Urothelium cell line (cell line): Measurements from ENCODE around the gene PPFIA2.

ENCODE experiments used
- DNase-seq: peaks from one replicate; pipeline ENCODE4 v3.0.0; 2011; ENCODE audit warnings: low spot score, mixed read lengths
- FAIRE-seq: peaks from 2 replicates; lab custom pipeline; 2011; peaks lifted over from hg19 to GRCh38; lab: Jason Lieb, UNC

Gene PPFIA2

GRCh38 chr12:81570234-81570633, 188.9 kb downstream of the PPFIA2 start:
- no peak for DNase-seq
- no peak for FAIRE-seq

GRCh38 chr12:81564237-81564636, 194.9 kb downstream of the PPFIA2 start:
- no peak for DNase-seq
- no peak for FAIRE-seq

DNA sequence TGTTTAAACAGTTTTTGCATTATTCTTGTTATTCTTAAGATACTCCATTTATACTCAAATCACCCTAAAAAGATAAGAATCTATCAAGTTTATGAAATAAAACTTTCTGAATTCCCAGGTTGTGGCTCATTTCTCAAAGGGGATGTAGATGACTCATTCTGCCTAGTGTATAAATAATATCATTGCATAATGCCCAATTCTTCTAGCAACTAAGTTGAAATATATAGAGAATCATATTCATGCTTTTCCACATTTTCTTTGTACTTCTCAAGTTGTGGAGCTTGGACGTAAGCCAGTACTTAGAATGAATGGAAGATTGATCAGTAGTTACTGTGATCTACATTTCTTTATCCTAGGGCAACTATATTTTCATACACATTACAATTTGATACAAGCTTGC, 201.1 kb downstream of the PPFIA2 start:
- FAIRE-seq (no peak), DNase-seq (no peak)

GRCh38 chr12:81546811-81547210, 212.3 kb downstream of the PPFIA2 start:
- FAIRE-seq (no peak), DNase-seq (no peak)

DNA sequence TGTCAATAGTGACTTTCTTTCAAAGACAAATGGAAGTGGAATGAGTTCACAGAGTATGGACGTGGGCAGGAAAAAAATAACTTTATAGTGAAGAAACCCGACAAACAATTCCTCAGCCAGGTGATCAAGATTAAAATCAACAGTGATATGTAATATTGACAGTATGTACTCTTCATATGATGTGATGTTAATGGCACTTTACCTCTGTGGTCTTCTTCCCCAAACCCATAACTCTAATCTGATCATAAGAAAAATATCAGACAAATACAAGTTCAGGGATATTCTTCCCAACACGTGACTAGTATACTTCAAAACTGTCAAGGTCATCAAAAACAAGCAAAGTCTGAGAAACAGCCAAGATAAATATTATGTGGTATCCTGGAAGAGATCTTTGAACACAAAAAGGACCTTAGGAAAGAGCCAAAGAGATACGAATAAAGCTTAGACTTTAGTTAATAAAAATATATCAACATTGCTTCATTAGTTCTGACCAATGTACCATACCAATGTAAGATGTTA, 215.5 kb downstream of the PPFIA2 start:
- DNase-seq (no peak), FAIRE-seq (no peak)

- no peak for FAIRE-seq
- no peak for DNase-seq
Observed at GRCh38 chr12:81542065-81543010, 216.8 kb downstream of the PPFIA2 start.

DNA sequence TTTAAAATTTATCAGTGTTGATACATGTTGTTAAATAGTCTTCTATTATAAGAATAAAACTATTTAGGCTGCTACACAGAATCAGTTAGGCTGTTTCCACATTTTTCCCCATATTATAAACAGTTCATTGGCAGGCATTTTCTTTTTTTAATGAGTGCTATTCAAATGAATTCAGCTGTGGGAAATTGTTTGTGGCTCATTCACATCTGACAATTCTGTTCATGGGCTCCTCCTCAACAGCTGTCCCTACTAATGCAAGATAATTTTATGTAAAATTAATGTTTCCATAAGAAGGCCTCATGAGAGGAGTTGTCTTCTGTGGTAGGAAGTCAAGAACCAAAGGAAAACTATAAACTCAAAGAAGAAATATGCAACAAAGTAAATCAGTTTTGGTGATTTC, 218.0 kb downstream of the PPFIA2 start:
- DNase-seq (no peak), FAIRE-seq (no peak)

- FAIRE-seq, result no peak
- no peak for DNase-seq
Observed at GRCh38 chr12:81539279-81539678, 219.9 kb downstream of the PPFIA2 start.

DNA sequence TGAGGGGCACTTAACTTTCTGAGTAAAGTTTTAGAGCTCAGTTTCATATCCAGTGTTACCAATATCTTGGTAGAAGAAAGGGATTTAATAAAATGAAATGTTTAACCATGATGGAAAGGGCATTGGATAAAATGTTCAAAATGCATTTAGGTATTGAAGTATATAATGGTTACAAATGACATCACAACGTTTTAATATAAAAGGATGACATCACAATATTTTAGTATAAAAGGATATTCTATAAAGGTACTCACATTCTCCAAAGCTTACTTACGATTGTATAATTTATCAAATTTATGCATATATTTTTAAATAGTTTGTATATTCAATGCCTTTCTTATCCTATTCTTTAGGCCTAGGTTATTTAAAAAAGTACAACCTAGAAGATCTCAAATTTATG, 226.1 kb downstream of the PPFIA2 start:
- FAIRE-seq, result no peak
- no peak for DNase-seq

DNA sequence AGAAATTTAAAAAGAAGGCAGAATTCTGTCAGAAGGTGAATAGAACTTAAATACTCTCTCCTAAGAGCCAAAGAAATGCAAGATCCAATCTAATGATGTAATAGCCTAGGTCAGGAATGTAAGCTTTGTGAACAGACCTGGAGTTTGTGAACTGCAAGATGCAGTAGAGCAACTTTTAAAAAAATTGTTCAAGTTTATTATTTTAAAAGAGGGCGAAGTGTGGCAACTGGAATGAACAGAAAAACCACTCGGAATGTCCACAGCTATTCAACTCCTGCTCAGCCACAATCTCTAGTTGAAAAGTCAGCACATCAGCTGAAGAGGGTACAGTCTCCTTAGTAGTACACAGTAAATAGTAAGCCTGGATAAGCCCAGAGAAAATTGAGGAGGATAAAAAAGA, 228.8 kb downstream of the PPFIA2 start:
- DNase-seq (no peak), FAIRE-seq (no peak)

DNA sequence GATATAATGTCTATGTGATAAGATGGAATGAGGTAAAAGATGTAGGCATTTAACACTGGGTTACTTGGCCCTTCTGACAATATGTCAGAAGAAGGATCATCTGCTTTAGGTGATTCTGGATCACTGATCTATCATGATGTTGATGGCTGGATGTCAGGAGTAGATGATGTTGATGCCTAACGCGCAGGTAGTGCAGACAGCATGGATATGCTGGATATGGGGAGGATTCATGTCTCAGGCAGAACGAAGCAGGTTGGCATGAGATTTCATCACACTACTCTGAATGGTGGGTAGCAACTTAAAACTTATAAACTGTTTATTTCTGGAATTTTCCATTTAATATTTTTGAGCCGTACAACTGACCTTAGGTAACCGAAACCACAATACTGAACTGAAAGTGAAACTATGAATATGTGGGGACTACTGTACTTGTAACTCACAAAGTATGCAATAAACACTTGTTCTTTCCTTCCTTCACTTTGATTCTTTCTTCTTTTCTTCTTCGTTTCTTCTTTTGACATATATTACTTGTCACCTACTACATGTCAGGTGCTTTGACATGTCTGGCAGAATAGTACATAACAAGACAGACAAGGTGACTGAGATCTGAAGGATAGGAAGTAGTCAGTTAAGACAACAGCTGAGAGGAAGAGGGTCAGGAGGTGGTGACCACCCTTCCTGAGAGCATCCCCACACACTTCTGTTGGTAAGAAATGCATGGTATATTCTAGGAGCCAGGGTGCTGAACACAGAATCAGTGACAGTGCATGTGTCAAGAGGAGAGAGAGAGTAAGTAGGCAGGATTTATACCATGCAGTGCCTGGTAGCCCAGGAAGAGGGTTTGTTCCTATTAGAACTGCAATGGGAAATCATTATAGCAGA, 238.8 kb downstream of the PPFIA2 start:
- DNase-seq (no peak), FAIRE-seq (no peak)

- no peak for FAIRE-seq
Observed at GRCh38 chr12:81518638-81519037, 240.5 kb downstream of the PPFIA2 start.

DNA sequence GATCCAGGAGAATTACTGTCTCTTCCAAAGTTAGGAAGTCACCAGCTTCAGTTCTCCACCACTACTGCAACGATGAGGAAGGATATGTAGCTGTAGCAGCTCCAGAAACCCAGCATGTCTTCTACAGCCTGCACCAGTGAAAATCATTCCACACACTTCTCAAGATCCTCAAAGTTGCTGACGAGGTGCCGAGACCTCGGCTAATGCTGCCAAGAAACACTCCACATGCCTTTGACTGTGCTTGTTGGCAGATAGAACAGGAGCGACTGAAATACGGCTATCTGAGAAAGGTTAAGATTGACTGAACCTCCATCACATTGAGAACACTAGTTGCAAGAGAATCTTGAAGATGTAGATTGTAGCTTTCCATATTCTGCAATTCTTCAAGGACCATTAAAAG, 241.9 kb downstream of the PPFIA2 start:
- FAIRE-seq, result no peak

More at GRCh38 chr12:81518638-81519037, 240.5 kb downstream of the PPFIA2 start:
- no peak for DNase-seq

GRCh38 chr12:81502912-81503695, 256.0 kb downstream of the PPFIA2 start:
- DNase-seq, result peak; percentile 47

More for the DNA sequence above, 241.9 kb downstream of the PPFIA2 start:
- no peak for DNase-seq

GRCh38 chr12:81500788-81501187, 258.4 kb downstream of the PPFIA2 start:
- DNase-seq (no peak), FAIRE-seq (no peak)

More at GRCh38 chr12:81502912-81503695, 256.0 kb downstream of the PPFIA2 start:
- FAIRE-seq, result no peak

- DNase-seq, result no peak
- no peak for FAIRE-seq
Observed at GRCh38 chr12:81499809-81500208, 259.3 kb downstream of the PPFIA2 start.

- no peak for FAIRE-seq
- no peak for DNase-seq
Observed at GRCh38 chr12:81492131-81492720, 266.9 kb downstream of the PPFIA2 start.

DNA sequence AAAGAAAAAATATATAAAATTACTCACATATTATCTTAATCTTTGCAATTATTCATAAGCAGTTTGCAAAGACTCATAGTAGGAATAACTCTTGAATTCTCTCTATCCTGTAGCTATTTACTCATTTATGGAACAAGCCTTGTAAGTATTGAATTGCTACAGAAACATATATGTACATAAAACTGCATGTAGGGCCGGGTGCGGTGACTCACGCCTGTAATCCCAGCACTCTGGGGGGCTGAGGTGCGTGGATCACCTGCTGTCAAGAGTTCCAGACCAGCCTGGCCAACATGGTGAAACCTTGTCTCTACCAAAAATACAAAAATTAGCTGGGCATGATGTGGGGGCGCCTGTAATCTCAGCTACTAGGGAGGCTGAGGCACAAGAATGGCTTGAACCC, 286.2 kb downstream of the PPFIA2 start:
- FAIRE-seq (no peak), DNase-seq (no peak)

GRCh38 chr12:81470923-81471322, 288.2 kb downstream of the PPFIA2 start:
- DNase-seq (no peak), FAIRE-seq (no peak)

GRCh38 chr12:81468206-81468605, 290.9 kb downstream of the PPFIA2 start:
- FAIRE-seq (no peak), DNase-seq (peak; percentile 1)
